ENCODE measurements around the gene RIC1. TPM values are rescaled to one million over a fixed set of nuclear protein-coding genes. Genes with fewer than 3 reads are reported as not detected.

RIC1 gene
- total RNA-seq, 4 donors from 2014 or later = 34.0 to 153 (median 37.3) TPM

DNA sequence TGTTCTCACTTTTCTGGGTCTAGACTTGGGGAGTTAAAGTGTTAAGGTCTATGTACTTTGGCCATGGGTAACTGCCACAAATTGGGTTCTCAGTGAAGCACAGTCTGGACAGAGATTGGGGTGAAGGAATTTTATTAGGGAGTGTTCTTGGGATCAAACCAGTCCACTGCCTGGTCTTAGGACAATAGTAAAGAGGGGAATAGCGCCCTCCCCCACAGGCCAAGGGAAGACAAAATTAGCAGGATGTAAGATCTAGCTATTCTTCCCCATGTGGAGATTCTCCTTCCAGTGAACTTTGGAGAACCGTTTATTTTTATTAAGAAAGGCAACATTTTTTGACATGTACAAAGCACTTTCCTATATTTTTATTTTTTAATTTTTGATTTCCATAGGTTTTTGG lies 18.4 kb upstream of the RIC1 start:
- in situ Hi-C loops (cut with MboI; ENCODE audit: low sequenced_read_pairs in 4 of 4) = loop anchor here in 2 of 4 donors (25.0 kb wide), 2 partner anchors 623 to 823 kb away; partner anchors contain the start of genes JAK2 (in 1 of the 2) and RCL1 (in 1 of the 2)
- no peak for ATAC-seq
- no peaks in the 10 kb centered on the region for H3K9me3 ChIP-seq

DNA sequence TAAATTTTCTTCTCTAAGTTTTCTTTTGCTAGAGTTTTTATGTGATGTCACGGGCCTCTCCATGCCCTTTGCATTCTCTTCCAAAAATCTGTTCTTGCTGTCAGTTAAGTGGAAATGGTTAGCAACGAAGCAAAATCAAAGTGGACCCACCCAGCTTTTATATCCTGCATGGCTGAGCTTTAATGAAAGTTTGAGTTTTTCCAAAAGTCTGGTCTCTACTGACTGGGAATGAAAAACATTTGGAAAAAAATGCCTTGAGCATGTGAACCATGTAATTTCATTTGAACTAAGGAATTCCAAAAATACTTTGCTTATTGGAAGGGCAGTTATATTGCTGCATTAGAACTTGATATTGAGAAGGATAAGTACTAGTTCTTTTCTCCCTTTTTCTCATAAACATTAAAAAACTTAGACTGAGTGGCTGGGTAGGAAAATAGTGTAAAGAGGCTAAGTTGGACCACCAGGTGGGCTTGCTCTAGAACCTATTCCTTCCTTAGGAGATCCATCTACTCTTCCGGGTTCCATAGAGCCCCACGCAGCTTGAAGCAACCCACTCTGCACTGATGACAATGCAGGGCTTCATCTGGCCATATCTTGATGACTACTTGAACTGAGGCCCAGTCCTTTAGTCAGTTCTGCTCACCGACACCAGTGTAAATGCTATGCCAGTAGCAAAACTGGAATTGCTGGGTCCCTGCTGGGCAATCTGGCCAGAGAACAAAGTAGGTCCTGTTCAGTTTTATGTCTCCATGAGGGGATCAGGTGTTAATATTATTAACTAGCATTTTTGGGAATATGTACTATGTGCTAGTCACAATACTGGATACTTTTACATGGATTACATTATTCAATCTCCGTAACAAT lies 17.4 kb upstream of the RIC1 start:
- intact Hi-C loops (cut with DNase I; ENCODE audit: low total_unique reads) = no loop called here
- in situ Hi-C loops (cut with MboI; ENCODE audit: low sequenced_read_pairs in 4 of 4) = loop anchor here in 2 of 4 donors (25.0 kb wide), 2 partner anchors 624 to 824 kb away; partner anchors contain the start of genes JAK2 (in 1 of the 2) and RCL1 (in 1 of the 2)
- peak overlapping the region; percentile 51 to 78 (median 63) for H3K27ac ChIP-seq
- no peaks in the 10 kb centered on the region for H3K36me3 ChIP-seq
- peaks cover 28 to 36% of the 10 kb centered on the region in 2 donors for H3K4me1 ChIP-seq
- no peak overlapping the region for H3K4me3 ChIP-seq
- ATAC-seq (peak; percentile 22 to 42), DNase-seq (no peak)
- no peaks in the 10 kb centered on the region for H3K9me3 ChIP-seq
- TF ChIP-seq, protein P1, sequence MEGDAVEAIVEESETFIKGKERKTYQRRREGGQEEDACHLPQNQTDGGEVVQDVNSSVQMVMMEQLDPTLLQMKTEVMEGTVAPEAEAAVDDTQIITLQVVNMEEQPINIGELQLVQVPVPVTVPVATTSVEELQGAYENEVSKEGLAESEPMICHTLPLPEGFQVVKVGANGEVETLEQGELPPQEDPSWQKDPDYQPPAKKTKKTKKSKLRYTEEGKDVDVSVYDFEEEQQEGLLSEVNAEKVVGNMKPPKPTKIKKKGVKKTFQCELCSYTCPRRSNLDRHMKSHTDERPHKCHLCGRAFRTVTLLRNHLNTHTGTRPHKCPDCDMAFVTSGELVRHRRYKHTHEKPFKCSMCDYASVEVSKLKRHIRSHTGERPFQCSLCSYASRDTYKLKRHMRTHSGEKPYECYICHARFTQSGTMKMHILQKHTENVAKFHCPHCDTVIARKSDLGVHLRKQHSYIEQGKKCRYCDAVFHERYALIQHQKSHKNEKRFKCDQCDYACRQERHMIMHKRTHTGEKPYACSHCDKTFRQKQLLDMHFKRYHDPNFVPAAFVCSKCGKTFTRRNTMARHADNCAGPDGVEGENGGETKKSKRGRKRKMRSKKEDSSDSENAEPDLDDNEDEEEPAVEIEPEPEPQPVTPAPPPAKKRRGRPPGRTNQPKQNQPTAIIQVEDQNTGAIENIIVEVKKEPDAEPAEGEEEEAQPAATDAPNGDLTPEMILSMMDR (IDR thresholded peaks at IDR 0.05 in 4 of 5, conservative IDR thresholded peaks at IDR 0.05 in 1 of 5) = no peak
- no peak for TF ChIP-seq POLR2A (IDR thresholded peaks at IDR 0.05)
- no peaks in the 10 kb centered on the region for H3K27me3 ChIP-seq

More for the DNA sequence above, 18.4 kb upstream of the RIC1 start:
- Histone ChIP-seq H3K36me3 (no peaks in the 10 kb centered on the region), H3K4me3 (no peak overlapping the region), H3K27ac (peak overlapping the region in 2 of 4 donors; percentile 1 to 86), H3K27me3 (no peaks in the 10 kb centered on the region), H3K4me1 (peaks cover 28 to 36% of the 10 kb centered on the region in 2 donors)
- TF ChIP-seq POLR2A (IDR thresholded peaks at IDR 0.05) = no peak
- TF ChIP-seq, protein P1 (IDR thresholded peaks at IDR 0.05 in 4 of 5, conservative IDR thresholded peaks at IDR 0.05 in 1 of 5) = no peak
- intact Hi-C loops (cut with DNase I; ENCODE audit: low total_unique reads) = no loop called here
- no peak for DNase-seq

DNA sequence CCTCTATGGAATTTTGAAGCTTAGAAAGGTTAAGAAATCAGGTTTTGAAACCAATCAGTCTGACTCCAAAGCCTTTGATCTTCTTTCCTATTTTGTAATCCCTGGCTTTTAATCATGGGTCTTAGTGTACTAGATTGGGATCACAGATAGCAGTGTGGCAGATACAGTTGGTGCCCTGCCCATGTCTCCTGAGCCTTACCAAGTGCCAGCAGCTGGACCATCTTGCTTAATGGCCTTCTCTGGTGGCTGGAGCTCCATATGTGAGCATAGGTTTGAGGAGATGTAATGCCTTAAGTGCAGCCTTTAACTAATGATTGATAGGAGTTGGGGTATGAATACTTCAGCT lies 16.7 kb upstream of the RIC1 start:
- Histone ChIP-seq H3K27me3 (no peaks in the 10 kb centered on the region), H3K27ac (peak overlapping the region; percentile 51 to 78 (median 63)), H3K36me3 (no peaks in the 10 kb centered on the region), H3K9me3 (no peaks in the 10 kb centered on the region), H3K4me1 (peaks cover 28 to 37% of the 10 kb centered on the region in 2 donors), H3K4me3 (no peak overlapping the region)
- intact Hi-C loops (cut with DNase I; ENCODE audit: low total_unique reads) = no loop called here
- no peak for TF ChIP-seq POLR2A (IDR thresholded peaks at IDR 0.05)
- TF ChIP-seq, protein P1 (IDR thresholded peaks at IDR 0.05 in 4 of 5, conservative IDR thresholded peaks at IDR 0.05 in 1 of 5) = no peak
- ATAC-seq (peak; percentile 42 to 69), DNase-seq (peak; percentile 61)
- in situ Hi-C loops (cut with MboI; ENCODE audit: low sequenced_read_pairs in 4 of 4) = loop anchor here in 2 of 4 donors (25.0 kb wide), 2 partner anchors 625 to 825 kb away; partner anchors contain the start of genes JAK2 (in 1 of the 2) and RCL1 (in 1 of the 2)

DNA sequence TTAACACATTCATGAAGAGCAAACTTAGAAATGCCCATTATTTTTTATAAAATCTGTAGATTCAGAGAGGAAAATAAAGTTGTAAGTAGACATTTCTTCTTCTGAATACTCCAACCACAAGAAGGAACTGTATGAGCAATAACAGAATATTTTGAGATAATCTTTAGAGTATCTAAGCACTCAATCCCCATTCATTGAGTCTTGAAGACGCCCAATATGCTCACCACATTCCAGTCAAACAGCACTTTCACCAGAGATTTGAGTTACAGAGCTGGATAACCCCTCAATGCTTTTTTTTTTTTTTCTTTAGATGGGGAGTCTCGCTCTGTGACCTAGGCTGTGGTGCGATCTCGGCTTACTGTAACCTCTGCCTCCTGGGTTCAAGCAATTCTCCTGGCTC lies 14.7 kb upstream of the RIC1 start:
- in situ Hi-C loops (cut with MboI; ENCODE audit: low sequenced_read_pairs in 4 of 4) = loop anchor here in 2 of 4 donors (25.0 kb wide), 2 partner anchors 627 to 827 kb away; partner anchors contain the start of genes JAK2 (in 1 of the 2) and RCL1 (in 1 of the 2)

More for the DNA sequence above, 14.7 kb upstream of the RIC1 start:
- intact Hi-C loops (cut with DNase I; ENCODE audit: low total_unique reads) = no loop called here
- H3K27ac ChIP-seq = no peak overlapping the region
- no peak overlapping the region for H3K4me3 ChIP-seq
- ATAC-seq = no peak
- peaks cover 16 to 43% of the 10 kb centered on the region in 2 donors for H3K4me1 ChIP-seq
- TF ChIP-seq, protein P1 (IDR thresholded peaks at IDR 0.05 in 4 of 5, conservative IDR thresholded peaks at IDR 0.05 in 1 of 5) = no peak
- no peak for TF ChIP-seq POLR2A (IDR thresholded peaks at IDR 0.05)
- H3K27me3 ChIP-seq = no peaks in the 10 kb centered on the region
- no peaks in the 10 kb centered on the region for H3K9me3 ChIP-seq
- H3K36me3 ChIP-seq = no peaks in the 10 kb centered on the region
- DNase-seq = no peak
